ENCODE data around the gene LCN1. TPM values are rescaled to one million over a fixed set of nuclear protein-coding genes. Genes with fewer than 3 reads are reported as not detected.
A peak's percentile ranks its signal among the peaks of the same experiment; 100 is the strongest.

LCN1 gene
- total RNA-seq, 1 experiment from 2014 or later: not detected

- no peak for DNase-seq
- no peaks in the 10 kb centered on the region for H4K20me1 ChIP-seq (ENCODE audit: control insufficient read depth, insufficient read depth, insufficient read length)
- no peak overlapping the region for H3K4ac ChIP-seq (ENCODE audit: low read depth, low read length)
- H2BK12ac ChIP-seq (ENCODE audit: insufficient read length, low read depth, low read length): no peak overlapping the region
- no peak overlapping the region for H2BK120ac ChIP-seq (ENCODE audit: low read depth, low read length, poor library complexity, severe bottlenecking)
- H3K56ac ChIP-seq (ENCODE audit: insufficient read length, low read depth, low read length): no peak overlapping the region
- no peaks in the 10 kb centered on the region for H3K79me2 ChIP-seq (ENCODE audit: insufficient read depth, low read length)
- H2AK5ac ChIP-seq (ENCODE audit: insufficient read length, low read length): no peak overlapping the region
- no peaks in the 10 kb centered on the region; the same call in 1 of the 2 replicates for H3K4me1 ChIP-seq (ENCODE audit: insufficient read depth, low read length)
- no peaks in the 10 kb centered on the region for H3K36me3 Mint-ChIP-seq (ENCODE audit: insufficient read depth in 1 of 3, low read depth in 3 of 3)
- no peak overlapping the region for H3K18ac ChIP-seq (ENCODE audit: insufficient read length, low read depth, low read length)
- no peak overlapping the region for H2AFZ ChIP-seq (ENCODE audit: low read length)
- H3K9ac ChIP-seq (ENCODE audit: extremely low read depth, insufficient read length, low read length): no peak overlapping the region
- H3K79me1 ChIP-seq (ENCODE audit: insufficient read depth, low read depth, low read length, poor library complexity, severe bottlenecking): no peaks in the 10 kb centered on the region
- no peak overlapping the region for H3K14ac ChIP-seq (ENCODE audit: insufficient read depth, low read length)
- no CpG with 5 or more reads among the region's 5 CpGs for WGBS (ENCODE audit: extremely low coverage, insufficient read length, low lambda C conversion rate)
- no peaks in the 10 kb centered on the region for H3K23me2 ChIP-seq (ENCODE audit: insufficient read length, low read depth, low read length, poor library complexity, severe bottlenecking)
- H3K27me3 Mint-ChIP-seq (ENCODE audit: low read depth): peaks cover 4% of the 10 kb centered on the region
- peaks cover 11 to 17% of the 10 kb centered on the region in 2 experiments for H3K4me1 Mint-ChIP-seq
- H3K23ac ChIP-seq (ENCODE audit: insufficient read length, low read depth, low read length): no peak overlapping the region
- TF ChIP-seq CTCF (conservative IDR thresholded peaks at IDR 0.05): no peak
- peak overlapping the region in 1 of 3 experiments; percentile 34; a peak in 1 of 7 replicates for H3K27ac Mint-ChIP-seq
- no peaks in the 10 kb centered on the region for H3K27me3 ChIP-seq (ENCODE audit: insufficient read depth, low read length)
- no peaks in the 10 kb centered on the region for H3K9me3 ChIP-seq (ENCODE audit: control insufficient read depth, low read depth, low read length)
- no peaks in the 10 kb centered on the region for H3K9me3 Mint-ChIP-seq
- H2BK5ac ChIP-seq (ENCODE audit: insufficient read length, low read length): no peak overlapping the region
- H4K8ac ChIP-seq (replicated peaks; ENCODE audit: insufficient read length, low read depth, low read length): no peak overlapping the region
- no peak overlapping the region for H3K4me3 Mint-ChIP-seq
- H2BK20ac ChIP-seq (ENCODE audit: low read depth, low read length, poor library complexity, severe bottlenecking): no peak overlapping the region
- H3T11ph ChIP-seq (ENCODE audit: low read length): no peak overlapping the region
- H4K5ac ChIP-seq (ENCODE audit: insufficient read length, low read depth, low read length): no peak overlapping the region
- H3K4me2 ChIP-seq (ENCODE audit: insufficient read depth, insufficient read length, low read length): no peak overlapping the region
- no peak overlapping the region for H2BK15ac ChIP-seq (ENCODE audit: low read depth, low read length)
- no peak overlapping the region for H4K91ac ChIP-seq (ENCODE audit: insufficient read length, low read depth, low read length)
- no peak overlapping the region for H3K27ac ChIP-seq (ENCODE audit: insufficient read length, low read depth, low read length)
These were observed 8.9 kb downstream of the LCN1 start for GRCh38 chr9:135530146-135530545.
